Activated B cell treated with CpG ODN at 0.5 μM for 24 hours (primary cell): ENCODE data around the gene NEDD9. TPM values are rescaled to one million over a fixed set of nuclear protein-coding genes. Genes with fewer than 3 reads are reported as not detected.

Experiments used
- ATAC-seq: fragments of 200-7000 bp; cut with Tn5 transposase; one replicate; pipeline ENCODE4 v1.10.0; 2021; ENCODE audit warnings: low read depth, mild to moderate bottlenecking, moderate library complexity
- CTCF ChIA-PET: fragments of 350-600 bp; sonication (Branson Sonifier 250); formaldehyde crosslinking; loops from one replicate; lab custom pipeline; 2021; ENCODE audit warnings: antibody characterized with exemption; lab: Charles Lee
- POLR2A ChIA-PET: fragments of 350-600 bp; sonication (Branson Sonifier 250); formaldehyde crosslinking; loops from one replicate; lab custom pipeline; 2021; ENCODE audit warnings: antibody characterized with exemption; lab: Charles Lee
- DNase-seq: peaks from one replicate; pipeline ENCODE4 v3.0.0; 2022
- H3K27ac Mint-ChIP-seq: one replicate; pipeline ENCODE4 v1.8.0; 2020; ENCODE audit warnings: mixed read lengths
- H3K27me3 Mint-ChIP-seq: one replicate; pipeline ENCODE4 v1.8.0; 2021; ENCODE audit warnings: mixed read lengths
- H3K36me3 Mint-ChIP-seq: one replicate; pipeline ENCODE4 v1.8.0; 2021; ENCODE audit warnings: low read depth, mixed read lengths
- H3K4me1 Mint-ChIP-seq: one replicate; pipeline ENCODE4 v1.8.0; 2021; ENCODE audit warnings: mixed read lengths
- H3K4me3 Mint-ChIP-seq: one replicate; pipeline ENCODE4 v1.8.0; 2020; ENCODE audit warnings: mild to moderate bottlenecking, mixed read lengths
- H3K9me3 Mint-ChIP-seq: one replicate; pipeline ENCODE4 v1.8.0; 2020; ENCODE audit warnings: mixed read lengths
- intact Hi-C: fragments of 100-400 bp; cut with micrococcal nuclease; formaldehyde crosslinking; loops from one replicate; pipeline ENCODE4 v1.15.1; 2024
- total RNA-seq: library from RNA; stranded (reverse); gene quantifications from 2 replicates; pipeline ENCODE4 v1.2.3, GENCODE V29; 2022
- TF ChIP-seq, protein P1 (sequence below): fragments of 200-600 bp; IDR thresholded peaks from one replicate; pipeline ENCODE4 v1.8.0; 2022; ENCODE audit warnings: antibody characterized with exemption, mild to moderate bottlenecking

NEDD9 gene
- total RNA-seq, 1 donor from 2014 or later, result 61.9 TPM

DNA sequence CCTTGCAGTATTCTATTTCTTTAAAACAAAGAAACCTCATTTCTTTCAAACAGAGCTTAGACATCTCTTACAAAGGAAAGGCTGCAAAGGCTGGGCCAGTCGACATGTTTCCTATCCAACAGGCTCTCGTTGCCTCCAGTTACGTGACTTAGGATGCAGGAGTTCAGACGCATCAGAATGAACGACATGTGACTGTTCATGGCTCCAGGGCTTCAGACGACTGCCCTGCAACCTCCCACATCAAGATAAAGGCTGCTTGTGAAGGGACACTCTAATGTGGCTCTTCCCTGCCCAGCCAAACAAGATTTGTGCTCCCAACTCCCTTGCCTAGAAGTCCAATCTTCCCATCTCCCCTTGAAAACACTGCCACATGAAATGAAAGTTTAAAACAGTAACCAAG lies 14.3 kb upstream of the NEDD9 start:
- Mint-ChIP-seq H3K27me3 (no peaks in the 10 kb centered on the region), H3K9me3 (peaks cover 3% of the 10 kb centered on the region), H3K27ac (no peak overlapping the region), H3K4me1 (peaks cover 9% of the 10 kb centered on the region), H3K4me3 (no peak overlapping the region), H3K36me3 (peaks cover 78% of the 10 kb centered on the region)
- DNase-seq, result no peak
- TF ChIP-seq, protein P1, sequence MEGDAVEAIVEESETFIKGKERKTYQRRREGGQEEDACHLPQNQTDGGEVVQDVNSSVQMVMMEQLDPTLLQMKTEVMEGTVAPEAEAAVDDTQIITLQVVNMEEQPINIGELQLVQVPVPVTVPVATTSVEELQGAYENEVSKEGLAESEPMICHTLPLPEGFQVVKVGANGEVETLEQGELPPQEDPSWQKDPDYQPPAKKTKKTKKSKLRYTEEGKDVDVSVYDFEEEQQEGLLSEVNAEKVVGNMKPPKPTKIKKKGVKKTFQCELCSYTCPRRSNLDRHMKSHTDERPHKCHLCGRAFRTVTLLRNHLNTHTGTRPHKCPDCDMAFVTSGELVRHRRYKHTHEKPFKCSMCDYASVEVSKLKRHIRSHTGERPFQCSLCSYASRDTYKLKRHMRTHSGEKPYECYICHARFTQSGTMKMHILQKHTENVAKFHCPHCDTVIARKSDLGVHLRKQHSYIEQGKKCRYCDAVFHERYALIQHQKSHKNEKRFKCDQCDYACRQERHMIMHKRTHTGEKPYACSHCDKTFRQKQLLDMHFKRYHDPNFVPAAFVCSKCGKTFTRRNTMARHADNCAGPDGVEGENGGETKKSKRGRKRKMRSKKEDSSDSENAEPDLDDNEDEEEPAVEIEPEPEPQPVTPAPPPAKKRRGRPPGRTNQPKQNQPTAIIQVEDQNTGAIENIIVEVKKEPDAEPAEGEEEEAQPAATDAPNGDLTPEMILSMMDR, result no peak
- intact Hi-C loops, result no loop called here
- CTCF ChIA-PET, result no interaction called here
- POLR2A ChIA-PET, result interaction anchor here (0.9 kb wide), 1 partner anchor 135 kb away, joined by 3 read pairs; no protein-coding TSS in a partner anchor
- ATAC-seq, result no peak

DNA sequence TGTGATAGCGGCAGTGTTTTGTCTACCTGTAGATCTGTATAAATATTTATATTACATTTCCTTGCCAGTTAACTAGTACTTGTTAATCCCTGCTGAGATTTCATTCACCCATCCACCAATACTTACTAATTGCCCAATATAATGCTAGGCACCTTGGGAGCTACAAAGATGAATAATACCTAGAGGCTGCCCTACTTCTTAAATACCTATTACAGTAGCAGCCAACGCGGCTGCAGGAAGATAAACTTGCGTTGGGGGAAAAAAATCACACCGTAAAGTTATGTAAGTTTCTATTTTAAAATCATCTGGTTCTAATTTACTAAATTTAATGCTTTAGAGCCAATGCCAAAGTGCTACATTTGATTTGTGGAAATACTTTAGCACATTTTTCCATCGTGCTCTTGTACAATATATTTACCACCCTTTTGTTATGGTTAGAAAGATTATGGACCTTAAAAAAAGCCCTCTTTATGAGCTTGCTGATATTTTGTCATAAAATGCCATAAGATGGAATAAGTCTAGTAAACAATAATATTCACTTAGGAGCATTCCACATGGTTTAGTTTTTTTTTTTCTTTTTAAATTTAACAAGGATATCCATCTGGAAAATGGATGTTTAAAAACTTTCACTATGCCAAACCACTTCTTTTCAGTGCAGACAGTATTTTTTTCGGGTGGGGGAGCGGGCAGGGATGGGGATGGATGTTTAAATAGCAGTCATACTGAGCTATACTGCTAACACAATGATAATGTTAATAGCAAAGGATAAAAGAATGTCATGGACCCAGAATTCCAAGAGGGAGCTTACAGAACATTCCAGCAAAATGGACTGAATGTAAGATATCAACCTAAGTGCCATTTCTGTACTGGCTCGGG lies 13.2 kb upstream of the NEDD9 start:
- Mint-ChIP-seq H3K36me3 (peaks cover 75% of the 10 kb centered on the region), H3K4me1 (peaks cover 9% of the 10 kb centered on the region), H3K9me3 (peaks cover 3% of the 10 kb centered on the region), H3K4me3 (no peak overlapping the region), H3K27me3 (no peaks in the 10 kb centered on the region), H3K27ac (no peak overlapping the region)
- ChIA-PET POLR2A (no interaction called here), CTCF (no interaction called here)
- ATAC-seq (no peak), DNase-seq (no peak)
- TF ChIP-seq, protein P1, result no peak
- intact Hi-C loops, result loop anchor here (2.0 kb wide), 1 partner anchor 13 kb away; no protein-coding TSS in a partner anchor

DNA sequence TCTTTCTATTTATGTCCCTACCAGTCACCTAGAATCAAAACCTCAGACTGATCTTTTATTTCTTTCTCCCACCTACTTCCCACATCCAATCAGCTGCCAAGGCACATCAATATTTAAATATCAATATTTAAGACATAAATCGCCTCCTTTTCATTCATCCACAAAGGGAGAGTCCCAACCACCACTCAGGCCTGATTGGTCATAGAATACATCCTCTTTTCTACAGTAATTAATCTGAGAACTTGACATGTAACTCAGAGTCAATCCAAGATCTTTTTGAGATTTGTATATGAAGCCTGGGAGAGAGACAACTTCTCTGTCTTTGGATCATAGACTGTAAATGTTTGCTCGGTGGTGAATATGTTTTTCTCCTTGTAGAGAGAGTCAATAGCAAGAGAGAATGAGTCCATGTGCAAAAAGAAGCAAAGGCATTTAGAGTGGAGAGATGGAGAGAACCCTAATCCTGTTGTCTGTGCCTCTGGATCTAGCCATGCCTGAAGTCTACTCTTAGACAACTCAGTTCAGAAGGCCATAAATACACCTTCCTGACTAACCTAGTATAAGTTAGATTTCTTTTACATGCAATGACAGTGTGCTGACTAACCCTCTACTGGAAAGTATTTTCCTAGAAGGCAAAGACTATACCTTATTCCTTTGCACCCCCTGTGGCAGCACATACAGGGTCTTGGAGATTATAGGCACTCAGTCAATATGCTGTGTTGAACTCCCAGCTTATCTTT lies 12.1 kb upstream of the NEDD9 start:
- peaks cover 3% of the 10 kb centered on the region for H3K9me3 Mint-ChIP-seq
- DNase-seq, result no peak
- peak overlapping the region; percentile 47 for H3K27ac Mint-ChIP-seq
- peaks cover 69% of the 10 kb centered on the region for H3K36me3 Mint-ChIP-seq
- H3K4me1 Mint-ChIP-seq, result peaks cover 7% of the 10 kb centered on the region
- TF ChIP-seq, protein P1, result no peak
- intact Hi-C loops, result loop anchor here (2.0 kb wide), 1 partner anchor 14 kb away; no protein-coding TSS in a partner anchor
- CTCF ChIA-PET, result no interaction called here
- no peak for ATAC-seq
- H3K27me3 Mint-ChIP-seq, result no peaks in the 10 kb centered on the region
- POLR2A ChIA-PET, result no interaction called here
- H3K4me3 Mint-ChIP-seq, result no peak overlapping the region

DNA sequence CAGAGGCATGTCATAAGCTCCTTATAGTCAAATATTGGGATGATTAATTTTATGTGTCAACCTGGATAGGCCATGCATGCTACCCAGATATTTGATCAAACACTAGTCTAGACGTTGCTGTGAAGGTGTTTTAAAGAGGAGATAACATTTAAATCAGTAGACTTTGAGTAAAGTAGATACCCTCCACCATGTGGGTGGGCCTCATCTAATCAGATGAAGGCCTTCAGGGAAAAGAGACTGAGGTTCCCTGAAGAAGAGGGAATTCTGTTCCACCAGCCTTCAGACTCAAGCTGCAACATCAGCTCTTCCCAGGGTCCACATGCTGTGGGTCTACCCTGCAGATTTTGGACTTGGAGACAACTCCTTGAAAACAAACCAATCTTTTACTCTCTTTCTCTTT lies 11.4 kb upstream of the NEDD9 start:
- CTCF ChIA-PET, result no interaction called here
- peaks cover 66% of the 10 kb centered on the region for H3K36me3 Mint-ChIP-seq
- intact Hi-C loops, result loop anchor here (2.0 kb wide), 1 partner anchor 15 kb away; no protein-coding TSS in a partner anchor
- POLR2A ChIA-PET, result no interaction called here
- TF ChIP-seq, protein P1, result no peak
- H3K27me3 Mint-ChIP-seq, result no peaks in the 10 kb centered on the region
- H3K4me3 Mint-ChIP-seq, result no peak overlapping the region
- ATAC-seq, result no peak
- peaks cover 7% of the 10 kb centered on the region for H3K4me1 Mint-ChIP-seq
- no peak for DNase-seq
- H3K9me3 Mint-ChIP-seq, result no peaks in the 10 kb centered on the region
- peak overlapping the region; percentile 47 for H3K27ac Mint-ChIP-seq

DNA sequence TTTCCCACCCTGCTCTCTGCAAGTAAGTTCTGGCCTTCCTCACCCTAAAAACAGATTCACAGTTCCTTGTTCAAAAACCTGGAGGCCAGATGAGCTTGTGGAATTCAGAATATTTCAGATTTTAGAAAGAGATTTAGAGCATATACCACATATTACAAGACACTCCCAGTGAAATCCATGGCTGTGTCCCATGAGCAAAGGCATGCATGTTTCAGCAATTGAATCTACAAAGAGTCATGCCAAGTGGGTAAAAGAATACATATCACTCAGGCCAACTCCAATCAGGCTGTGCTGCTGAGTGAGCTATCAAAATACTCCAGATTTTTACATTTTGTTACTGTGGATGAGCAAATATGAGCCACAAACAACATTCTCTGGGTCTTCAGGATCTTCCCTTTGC lies 10.2 kb upstream of the NEDD9 start:
- no peak overlapping the region for H3K4me3 Mint-ChIP-seq
- ATAC-seq (no peak), DNase-seq (no peak)
- intact Hi-C loops, result loop anchor here (1.0 kb wide), 1 partner anchor 8 kb away; no protein-coding TSS in a partner anchor
- TF ChIP-seq, protein P1, result no peak
- POLR2A ChIA-PET, result no interaction called here
- H3K9me3 Mint-ChIP-seq, result no peaks in the 10 kb centered on the region
- peaks cover 7% of the 10 kb centered on the region for H3K4me1 Mint-ChIP-seq
- no peaks in the 10 kb centered on the region for H3K27me3 Mint-ChIP-seq
- H3K27ac Mint-ChIP-seq, result no peak overlapping the region
- CTCF ChIA-PET, result no interaction called here
- peaks cover 66% of the 10 kb centered on the region for H3K36me3 Mint-ChIP-seq
